Measurements from ENCODE around the gene EIF4A3.
"Not testable (repeated sequence)": the region's sequence is repeated elsewhere in the genome, so short reads cannot be mapped to it uniquely, and the experiment has no call there.

EIF4A3 gene

DNA sequence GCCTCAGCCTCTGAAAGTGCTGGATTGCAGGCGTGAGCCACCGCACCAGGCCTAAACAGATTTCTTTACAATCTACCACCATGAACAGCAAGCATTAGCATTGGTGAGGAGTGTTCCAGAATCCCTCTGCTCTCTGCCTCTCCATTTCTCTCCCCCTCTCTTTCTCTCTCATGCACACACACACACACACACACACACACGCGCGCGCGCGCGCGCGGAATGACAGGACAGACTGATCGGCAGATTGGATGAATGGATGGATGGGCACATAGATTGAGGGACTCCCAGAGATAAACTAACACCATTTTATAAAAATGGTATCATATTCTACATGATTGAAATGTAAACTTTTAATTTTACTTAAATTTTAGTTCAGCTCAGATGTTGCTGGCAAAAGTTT, 26.2 kb upstream of the EIF4A3 start:
- DNase-seq (ENCODE audit: low read depth in 2 of 2, low spot score in 1 of 2), result no peak

DNA sequence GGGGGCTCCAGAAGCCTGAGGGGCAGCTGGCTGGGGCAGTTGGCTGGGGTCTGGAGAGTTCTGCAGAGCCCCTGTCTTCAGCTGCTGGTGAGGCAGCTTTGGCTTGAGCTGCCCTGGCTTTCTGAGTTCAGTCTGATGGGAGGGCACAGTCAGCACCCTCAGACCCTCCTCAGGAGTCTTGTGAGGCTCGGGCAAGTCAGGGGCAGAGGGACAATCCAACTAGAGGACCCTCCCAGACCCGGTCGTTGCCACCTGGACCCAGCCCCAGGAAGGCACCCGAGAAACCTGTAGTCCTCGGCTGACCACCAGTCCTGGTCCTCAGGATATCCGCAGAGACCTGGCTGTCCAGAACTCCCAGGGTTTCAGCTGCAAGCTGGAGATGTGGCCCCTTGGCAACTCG, 24.8 kb upstream of the EIF4A3 start:
- no peak for DNase-seq (ENCODE audit: low read depth in 2 of 2, low spot score in 1 of 2)

DNA sequence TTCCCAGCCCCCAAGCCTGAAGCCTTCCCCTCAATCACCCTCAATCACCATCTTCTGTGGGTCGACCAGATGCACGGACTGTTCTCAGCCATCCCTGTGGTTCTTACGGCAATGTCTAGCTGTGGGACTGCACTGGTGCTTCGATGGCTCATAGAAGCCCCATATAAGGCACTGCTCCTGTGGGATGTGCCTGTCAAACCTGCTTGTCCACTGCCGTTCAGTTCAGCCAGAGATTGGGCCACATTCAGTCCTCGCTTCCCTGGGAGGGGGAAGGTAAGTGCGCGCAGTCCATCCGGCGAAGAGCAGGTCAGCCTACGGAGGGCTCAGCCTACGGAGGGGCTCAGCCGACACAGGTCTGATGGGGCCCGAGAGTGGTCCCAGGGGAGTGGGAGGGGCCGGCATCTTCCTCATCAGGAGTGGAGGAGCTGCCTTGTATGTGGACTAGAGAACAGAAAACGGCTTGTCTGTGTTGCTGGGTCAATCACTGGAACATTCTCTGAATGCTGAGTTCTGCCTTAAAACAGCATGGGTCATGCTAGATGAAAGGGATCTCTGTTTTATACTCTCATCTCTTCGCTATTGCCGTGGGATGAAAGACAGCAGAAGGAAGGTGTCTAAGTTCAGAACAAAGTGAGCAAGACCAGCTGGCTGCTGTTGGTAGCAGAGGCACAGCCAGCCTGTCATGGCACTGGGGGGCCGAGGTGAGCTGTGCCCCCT, 23.0 kb upstream of the EIF4A3 start, which contains the start of gene CARD14:
CARD14 (plus strand) TSS at position 247 of the 717 bp plus-strand sequence. CDS start 11,409 bp downstream, outside the sequence.
- no peak for DNase-seq (ENCODE audit: low read depth in 2 of 2, low spot score in 1 of 2)

DNA sequence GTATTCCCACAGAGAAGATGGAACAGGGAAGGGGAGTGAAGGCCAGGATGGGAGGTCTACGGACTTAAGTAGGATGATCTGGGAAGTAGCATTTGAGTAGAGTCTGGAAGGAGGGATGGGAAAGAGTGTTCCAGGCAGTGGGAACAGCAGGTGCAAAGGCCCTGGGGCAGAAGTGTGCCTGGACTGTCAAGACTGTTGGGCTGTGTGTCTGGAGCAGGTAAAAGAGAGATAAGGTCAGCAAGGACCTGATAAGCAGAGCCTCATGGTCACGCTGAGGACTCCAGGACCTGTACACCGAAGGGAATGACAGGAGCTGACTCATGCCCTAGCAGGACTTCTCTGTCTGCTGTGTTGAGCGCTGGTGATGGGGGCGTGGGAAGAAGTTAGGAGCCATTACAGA, 22.2 kb upstream of the EIF4A3 start:
- DNase-seq (ENCODE audit: low read depth in 2 of 2, low spot score in 1 of 2), result no peak

DNA sequence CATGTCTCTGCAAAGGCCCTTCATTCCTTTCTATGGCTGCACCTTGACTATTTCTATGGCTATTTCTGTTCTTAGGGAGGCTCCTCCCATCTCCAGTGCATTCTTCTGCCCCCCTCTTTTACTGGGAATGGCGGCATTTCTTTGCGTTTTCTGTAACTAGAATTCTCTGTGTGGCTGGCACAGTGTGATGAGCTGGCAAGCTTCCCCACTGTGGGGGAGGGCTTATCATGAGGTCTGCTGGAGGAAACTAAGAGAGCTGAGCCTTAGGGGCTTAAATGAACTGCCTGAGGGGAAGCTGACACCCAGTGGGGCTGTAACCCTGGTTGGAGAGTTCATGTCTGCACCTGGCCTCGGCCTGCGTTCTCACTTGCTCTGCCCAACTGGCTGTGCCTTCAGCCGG, 21.4 kb upstream of the EIF4A3 start:
- no peak for DNase-seq (ENCODE audit: low read depth in 2 of 2, low spot score in 1 of 2)

DNA sequence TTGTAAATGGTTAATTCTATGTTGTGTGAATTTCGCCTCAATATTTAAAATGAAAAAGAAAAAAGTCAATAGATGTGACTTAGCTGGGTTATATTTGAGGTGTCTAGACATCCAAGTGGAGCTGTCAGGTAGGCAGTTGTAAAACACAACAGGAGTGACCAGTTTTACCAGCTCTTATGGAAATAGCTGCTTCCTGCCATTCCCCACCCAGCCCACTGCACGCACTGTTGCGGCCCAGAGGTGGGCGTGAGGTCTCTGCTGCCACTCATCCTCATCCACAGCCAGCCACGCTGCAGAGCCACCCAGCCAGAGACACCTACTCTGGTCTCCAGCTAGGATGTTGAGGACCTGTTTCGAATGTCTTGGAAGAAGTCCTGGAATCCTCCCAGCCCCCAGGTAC, 19.5 kb upstream of the EIF4A3 start:
- DNase-seq (ENCODE audit: low read depth in 2 of 2, low spot score in 1 of 2), result no peak

DNA sequence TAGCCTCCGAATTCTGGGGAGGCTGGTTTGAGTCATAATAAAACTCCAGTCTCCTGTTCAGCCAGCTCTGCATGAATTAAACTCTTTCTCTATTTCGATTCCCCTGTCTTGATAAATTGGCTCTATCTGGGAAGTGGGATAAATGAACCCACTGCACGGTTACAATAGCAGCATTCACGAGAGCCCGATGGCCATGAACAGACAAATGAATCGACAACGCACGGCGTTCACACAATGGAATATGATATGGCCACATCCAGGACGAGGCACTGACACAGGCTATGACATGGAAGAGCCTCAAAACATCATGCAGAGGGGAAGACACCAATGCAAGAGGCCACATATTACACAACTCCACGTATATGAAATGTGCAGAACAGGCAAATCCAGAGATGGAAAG, 17.3 kb upstream of the EIF4A3 start:
- DNase-seq (ENCODE audit: low read depth in 2 of 2, low spot score in 1 of 2), result no peak

DNA sequence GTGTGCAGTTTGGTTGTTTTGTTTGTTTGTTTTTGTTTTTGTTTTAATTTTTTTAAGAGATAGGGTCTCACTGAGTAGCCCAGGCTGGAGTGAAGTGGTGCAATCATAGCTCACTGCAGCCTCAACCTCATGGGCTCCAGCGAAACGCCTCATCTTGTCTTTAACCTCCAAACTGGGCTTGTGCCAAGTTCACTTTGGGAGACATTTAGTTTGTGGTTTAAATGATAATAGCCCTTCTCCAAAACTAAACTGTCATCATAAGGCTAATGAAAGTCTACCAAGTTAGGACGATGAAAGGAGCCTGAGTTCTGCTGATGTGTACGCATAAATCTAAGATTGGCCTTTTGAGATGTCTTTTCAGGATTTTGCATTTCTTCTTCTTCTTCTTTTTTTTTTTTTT, 16.4 kb upstream of the EIF4A3 start:
- DNase-seq (ENCODE audit: low read depth in 2 of 2, low spot score in 1 of 2), result no peak

DNA sequence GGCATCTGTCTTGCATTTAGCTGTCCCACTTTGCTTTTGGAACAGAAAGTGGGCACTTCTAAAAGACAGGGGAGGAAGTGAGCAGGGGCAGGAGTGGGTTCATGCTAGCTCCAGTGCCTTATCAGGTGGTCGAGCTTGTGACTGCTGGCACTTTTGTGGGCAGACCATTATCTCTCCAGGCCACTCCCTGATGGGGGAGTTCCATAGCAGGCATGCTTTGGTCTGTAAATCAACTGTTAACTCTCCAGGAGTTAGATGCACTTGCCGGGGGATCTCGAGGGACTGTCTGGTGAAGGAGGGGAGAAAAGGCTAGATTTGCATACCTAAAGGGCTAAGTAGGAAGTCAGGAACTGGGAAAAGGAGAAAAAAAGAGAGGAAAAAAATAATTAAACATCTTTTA, 13.6 kb upstream of the EIF4A3 start:
- no peak for DNase-seq (ENCODE audit: low read depth in 2 of 2, low spot score in 1 of 2)

DNA sequence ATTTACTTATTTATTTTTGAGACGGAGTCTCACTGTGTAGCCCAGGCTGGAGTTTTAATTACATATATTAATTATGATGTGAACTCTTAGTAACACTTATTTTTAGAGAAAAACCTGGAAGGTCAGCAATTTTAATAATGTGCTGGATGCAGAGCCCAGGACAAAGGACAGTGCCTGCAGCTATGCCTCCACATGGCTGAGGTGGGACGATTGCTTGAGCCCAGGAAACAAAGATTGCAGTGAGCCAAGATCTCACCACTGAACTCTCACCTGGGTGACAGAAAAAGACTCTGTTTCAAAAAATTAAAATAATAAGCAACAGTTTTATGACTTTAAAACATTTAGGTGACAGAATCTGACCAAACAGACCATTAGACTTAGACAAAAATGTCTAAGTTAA, 11.9 kb upstream of the EIF4A3 start:
- no peak for DNase-seq (ENCODE audit: low read depth in 2 of 2, low spot score in 1 of 2)

DNA sequence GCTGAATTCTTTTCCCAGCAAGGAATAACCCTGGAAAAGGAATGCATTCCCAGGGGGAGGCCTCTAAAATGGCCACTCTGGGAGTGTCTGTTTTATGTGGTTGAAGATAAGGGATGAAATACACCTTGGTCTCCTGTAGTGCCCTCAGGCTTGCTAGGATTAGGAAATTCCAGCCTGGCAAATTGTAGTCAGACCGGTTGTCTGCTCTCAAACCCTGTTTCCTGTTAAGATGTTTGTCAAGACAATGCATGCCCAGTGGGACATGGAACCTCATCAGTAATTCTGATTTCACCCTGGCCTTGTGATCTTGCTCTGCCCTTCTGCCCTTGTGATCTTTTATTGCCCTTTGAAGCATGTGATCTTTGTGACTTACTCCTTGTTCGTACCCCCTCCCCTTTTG, 8.7 kb upstream of the EIF4A3 start:
- DNase-seq (ENCODE audit: low read depth in 2 of 2, low spot score in 1 of 2), result not testable (repeated sequence)

DNA sequence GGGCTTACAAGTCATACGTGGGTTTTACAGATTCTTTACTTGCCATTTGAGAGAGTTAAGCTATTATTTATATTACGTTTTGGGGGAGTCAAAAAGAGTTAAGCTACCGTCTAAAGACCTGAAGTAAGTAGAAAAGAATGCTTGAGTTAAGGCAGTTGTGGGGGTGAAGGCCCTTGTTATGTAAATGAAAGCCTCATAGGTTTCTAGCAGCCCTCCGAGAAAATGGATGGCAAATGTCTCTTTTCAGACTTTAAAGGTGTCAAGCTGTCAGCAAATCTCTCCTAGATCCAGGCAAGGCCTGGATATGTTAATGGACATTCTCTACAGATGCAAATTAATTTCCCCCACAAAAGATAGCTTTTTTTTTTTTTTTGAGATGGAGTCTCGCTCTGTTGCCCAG, 7.2 kb upstream of the EIF4A3 start:
- DNase-seq (ENCODE audit: low read depth in 2 of 2, low spot score in 1 of 2), result no peak

DNA sequence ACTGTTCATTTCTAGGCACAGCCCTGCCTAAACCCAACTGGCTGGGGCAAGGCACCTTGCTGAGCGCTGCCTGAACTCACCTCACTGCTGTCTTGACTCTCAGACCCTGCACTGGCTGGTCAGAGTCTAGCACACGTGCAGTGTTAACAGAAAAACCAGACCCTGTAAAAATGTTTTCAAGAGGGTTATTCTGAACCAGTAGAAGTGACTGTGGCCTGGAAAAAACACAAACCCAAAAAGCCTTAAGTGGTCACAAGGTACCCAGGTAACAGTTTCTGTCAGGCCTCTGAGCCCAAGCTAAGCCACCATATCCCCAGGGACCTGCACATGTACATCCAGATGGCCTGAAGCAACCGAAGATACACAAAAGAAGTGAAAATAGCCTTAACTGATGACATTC, 6.1 kb upstream of the EIF4A3 start:
- DNase-seq (ENCODE audit: low read depth in 2 of 2, low spot score in 1 of 2), result no peak

DNA sequence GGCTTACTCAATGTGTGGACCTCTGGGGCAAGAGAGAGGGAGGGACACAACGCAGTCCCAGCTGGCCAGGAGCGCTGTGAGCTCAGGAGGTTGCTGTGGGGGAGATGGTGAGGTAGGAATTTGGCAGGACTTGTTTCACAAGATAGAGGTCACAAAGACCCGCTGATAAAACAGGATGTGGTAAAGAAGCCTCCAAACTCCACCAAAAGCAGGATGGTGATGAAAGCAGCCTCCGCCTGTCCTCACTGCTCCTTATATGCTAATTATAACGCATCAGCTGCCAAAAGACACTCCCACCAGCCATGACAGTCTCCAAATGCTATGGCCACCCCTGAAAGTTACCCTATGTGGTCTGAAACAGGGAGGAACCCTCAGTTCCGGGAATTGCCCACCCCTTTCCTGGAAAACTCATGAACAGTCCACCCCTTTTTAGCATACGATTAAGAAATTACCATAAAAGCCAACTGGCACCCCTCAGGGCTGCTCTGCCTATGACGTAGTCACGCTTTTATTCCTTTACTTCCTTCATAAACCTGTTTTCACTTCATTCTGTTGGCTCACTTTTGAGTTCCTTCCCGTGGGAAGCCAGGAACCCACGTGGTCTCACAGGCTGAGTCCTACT, 5.3 kb upstream of the EIF4A3 start:
- no peak for DNase-seq (ENCODE audit: low read depth in 2 of 2, low spot score in 1 of 2)

DNA sequence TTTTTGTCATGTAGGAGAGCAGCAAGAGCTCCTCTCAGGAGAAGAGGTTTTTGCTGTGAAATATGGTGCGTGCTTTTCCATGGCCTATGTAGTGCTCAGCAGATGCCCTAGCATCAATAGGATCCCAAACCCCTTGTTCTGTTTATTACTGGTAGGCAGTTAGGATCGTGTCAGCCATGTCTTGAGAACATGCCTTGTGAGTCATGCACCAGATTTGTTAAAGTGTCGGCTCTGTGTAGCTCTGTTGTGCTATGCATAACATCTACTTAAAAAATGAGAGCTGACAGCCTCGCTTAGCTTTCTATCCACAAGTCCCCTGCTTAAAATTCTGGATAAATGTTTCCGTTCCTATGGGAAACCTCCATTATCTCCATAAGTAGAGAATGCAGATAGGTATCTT, 4.4 kb upstream of the EIF4A3 start:
- DNase-seq (ENCODE audit: low read depth in 2 of 2, low spot score in 1 of 2), result no peak

DNA sequence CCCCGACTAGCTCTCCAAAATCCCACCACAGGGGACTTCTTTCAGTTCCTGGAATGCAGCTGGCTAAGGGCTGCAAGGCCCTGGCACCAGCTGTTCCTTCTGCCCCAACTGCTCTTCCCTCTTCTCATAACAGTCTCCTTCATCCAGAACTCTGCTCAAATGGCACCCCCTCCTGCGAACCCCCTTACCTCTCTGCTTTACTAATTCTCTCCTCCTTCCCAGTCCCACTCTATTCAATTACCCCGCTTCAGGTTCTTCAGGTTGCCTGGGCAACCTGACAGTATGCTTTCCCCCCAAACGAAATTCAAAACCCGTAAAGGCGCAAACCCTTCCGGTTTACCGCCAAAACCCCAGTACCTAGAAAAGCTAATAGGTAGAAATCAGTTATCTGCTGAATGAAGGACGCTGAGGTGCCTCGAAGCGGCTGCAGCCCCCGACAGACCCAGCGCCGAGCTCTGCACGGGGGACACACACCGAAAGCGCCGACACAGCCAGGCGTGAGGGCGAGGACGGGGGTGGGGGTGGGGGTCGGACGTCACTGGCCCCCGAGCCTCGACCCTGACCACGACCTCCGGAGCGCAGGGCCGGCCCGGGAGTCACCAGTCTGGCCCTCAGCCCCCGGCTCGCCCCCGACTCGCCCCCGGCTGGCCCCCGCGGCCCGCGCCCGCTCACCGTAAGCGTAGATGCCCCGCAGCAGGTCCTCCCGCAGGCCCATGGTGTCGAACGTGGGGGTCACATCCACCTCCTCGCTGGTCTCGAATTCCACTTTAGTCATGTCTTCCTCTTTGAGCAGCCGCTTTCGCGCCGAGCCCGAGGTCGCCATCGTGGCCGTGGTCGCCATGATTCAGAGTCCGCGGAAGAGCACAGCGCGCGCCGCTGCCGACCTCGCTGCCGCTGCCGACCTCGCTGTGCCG, 550 bp downstream of the EIF4A3 start:
- peak in 1 of 2 donors; percentile 8 for DNase-seq (ENCODE audit: low read depth in 2 of 2, low spot score in 1 of 2)

DNA sequence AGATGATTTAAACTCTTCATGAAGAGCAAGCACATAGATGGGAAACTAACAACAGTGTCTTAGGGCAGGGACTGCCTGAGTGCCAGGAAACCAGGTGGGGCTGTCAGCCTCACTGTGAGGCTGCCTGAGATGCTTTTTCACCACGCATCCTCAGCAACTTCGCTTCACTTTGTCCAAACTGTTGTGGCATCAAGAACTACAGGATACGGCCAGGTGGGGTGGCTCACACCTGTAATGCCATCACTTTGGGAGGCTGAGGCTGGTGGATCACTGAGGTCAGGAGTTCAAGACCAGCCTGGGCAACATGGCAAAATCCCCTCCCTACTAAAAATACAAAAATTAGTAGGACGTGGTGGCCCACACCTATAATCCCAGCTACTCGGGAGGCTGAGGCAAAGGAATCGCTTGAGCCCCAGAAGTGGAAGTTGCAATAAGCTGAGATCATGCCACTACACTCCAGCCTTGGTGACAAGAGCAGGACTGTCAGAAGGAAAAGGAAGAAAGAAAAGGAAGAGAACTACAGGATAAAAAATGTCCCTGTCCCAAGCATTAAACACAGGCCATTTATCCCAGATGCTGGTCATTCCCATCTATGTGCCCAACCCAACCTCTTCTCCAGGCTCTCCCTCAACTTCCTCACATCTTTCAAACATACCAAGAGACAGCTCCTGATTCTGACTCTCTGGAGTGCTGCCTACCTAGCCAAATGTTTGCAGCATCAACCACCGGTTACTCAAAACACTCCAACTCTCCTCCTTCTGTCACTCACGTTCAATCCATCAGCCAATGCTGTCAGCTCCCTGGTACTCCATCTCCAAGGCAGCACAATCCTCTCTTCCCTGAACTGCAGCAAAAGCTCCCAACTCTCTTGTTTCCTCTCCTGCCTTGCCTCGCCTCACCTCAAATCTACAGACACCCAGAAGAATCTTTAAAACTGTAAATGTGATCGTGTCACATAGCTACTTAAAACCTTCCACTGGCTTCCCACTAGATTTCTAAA, 1.6 kb downstream of the EIF4A3 start:
- DNase-seq (ENCODE audit: low read depth in 2 of 2, low spot score in 1 of 2), result no peak

DNA sequence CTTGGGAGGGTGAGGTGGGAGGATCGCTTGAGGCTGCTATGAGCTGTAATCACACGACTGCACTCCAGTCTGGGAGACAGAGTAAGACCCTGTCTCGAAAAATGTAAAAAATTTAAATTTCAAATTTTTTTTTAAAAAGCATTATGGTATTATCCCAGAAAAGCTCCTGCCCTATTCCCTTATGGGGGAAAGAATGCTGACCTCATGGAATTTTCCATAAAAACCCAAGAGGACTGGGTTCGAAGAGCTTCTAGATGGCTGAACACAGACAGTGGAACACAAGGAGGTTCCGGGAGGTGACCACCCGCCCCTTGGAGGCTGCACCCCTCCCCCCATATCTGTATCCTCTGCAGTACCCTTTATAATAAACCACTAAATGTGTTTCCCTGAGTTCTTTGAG, 4.0 kb downstream of the EIF4A3 start:
- no peak for DNase-seq (ENCODE audit: low read depth in 2 of 2, low spot score in 1 of 2)

DNA sequence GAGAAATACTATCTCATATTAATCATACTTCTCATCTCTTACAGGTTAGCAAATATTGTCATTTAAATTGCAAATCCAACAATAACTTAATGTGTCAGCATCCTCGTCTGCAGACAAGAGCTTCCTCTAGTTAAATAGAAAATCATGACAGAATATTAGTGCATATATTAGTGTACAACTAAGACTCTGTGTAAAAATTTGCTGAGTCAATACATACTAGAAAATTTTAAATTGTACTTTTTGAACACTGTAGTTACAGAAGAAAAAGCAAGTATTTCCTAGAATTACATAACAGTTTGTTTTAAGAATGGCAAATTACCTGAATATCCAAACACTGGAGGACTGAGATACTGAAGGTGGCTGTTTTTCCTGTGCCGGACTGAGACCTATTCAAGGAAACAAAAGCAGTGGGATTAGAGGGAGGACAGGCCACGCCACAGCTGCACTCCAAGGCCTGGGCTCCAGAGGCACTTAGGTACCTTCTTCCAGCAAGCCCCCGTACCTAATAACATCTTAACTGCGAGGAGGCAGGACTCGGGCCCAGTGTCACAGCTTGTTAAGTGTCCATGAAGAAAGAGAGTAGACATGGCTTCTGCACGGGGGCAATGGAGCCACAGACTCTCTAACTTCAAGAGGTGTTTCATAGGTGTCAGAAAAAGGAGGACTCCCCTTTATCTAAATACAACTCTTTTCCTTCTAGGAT, 5.3 kb downstream of the EIF4A3 start:
- no peak for DNase-seq (ENCODE audit: low read depth in 2 of 2, low spot score in 1 of 2)

DNA sequence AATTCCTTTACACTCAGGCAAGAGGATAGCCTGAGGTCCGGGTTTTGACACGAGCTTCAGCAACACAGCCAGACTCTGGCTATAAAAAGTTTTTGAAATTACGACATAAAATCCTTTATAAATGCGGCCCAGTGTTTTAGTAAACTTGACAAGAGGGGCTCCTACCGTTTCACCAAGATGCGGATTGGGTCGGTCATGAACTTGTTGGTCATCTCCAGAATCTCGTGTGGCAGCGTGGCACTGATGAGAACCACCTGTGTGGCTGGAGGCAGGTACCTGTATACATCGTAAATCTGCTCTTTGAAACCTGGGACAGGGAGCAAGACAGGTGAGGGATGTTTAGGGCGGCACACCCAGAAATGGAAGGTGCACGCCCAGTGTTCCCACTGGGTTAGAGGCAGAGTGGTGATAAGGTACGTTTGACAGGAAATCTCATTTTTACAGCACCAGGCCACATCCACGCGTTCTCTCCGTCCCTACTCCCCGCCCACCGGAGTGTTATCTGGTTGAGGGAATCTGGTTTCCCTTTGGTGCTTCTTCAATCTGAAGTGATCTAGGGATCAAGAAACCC, 8.0 kb downstream of the EIF4A3 start:
- DNase-seq (ENCODE audit: low read depth in 2 of 2, low spot score in 1 of 2), result no peak
